ENCODE measurements around the gene ZP2. TPM values are rescaled to one million over a fixed set of nuclear protein-coding genes. Genes with fewer than 3 reads are reported as not detected.

The ZP2 gene
- total RNA-seq, 1 experiment from 2014 or later: not detected

DNA sequence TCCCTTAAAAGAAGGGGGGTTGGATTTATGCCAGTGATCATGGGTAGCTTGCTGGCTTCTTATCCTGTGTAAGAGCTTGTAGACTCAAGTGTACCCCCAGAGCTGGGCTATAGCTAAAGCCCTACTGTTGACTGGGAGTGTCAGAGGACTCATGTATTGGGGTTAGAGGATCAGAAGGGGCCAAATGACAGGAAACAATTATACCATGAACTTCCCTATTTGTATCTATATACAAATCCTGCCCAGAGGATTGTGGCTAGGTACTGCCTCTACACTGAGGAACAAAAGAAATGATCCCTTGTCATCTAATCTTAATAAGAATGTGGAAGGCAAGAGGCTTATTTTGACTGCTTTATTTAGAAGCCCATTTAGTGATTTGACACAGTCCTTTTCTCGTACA lies 14.3 kb downstream of the ZP2 start:
- ChIA-PET POLR2A (no interaction called here), CTCF (no interaction called here), RAD21 (ENCODE audit: low non-redundant PET in 1 of 2, low total read pairs in 2 of 2, uncharacterized antibody in 2 of 2, unreplicated experiment in 2 of 2) (no interaction called here)
- H3K9me2 ChIP-seq (ENCODE audit: insufficient read depth): no peaks in the 10 kb centered on the region
- H4K20me1 ChIP-seq (ENCODE audit: insufficient read depth): no peaks in the 10 kb centered on the region
- peaks cover 5% of the 10 kb centered on the region; the same call in 1 of the 2 replicates for H3K27me3 ChIP-seq (ENCODE audit: insufficient read depth, low read length)
- no peak overlapping the region for H3K27ac ChIP-seq (ENCODE audit: low read depth, low read length)
- no peak for DNase-seq (ENCODE audit: low read depth, low spot score)
- TF ChIP-seq FOSL1 (IDR thresholded peaks at IDR 0.05; ENCODE audit: low read depth) (no peak), CBX3 (IDR thresholded peaks at IDR 0.05; ENCODE audit: low read depth) (no peak), RAD21 (IDR thresholded peaks at IDR 0.05; ENCODE audit: low read depth) (no peak), SRF (IDR thresholded peaks at IDR 0.05; ENCODE audit: low read depth) (no peak), SP1 (IDR thresholded peaks at IDR 0.05; ENCODE audit: low read depth) (no peak), EZH2phosphoT487 (IDR thresholded peaks at IDR 0.05; ENCODE audit: borderline replicate concordance) (no peak), POLR2A (IDR thresholded peaks at IDR 0.05; ENCODE audit: borderline replicate concordance, extremely low read depth, insufficient read depth, insufficient read length) (no peak), EZH2 (IDR thresholded peaks at IDR 0.05) (no peak), YY1 (IDR thresholded peaks at IDR 0.05; ENCODE audit: extremely low read depth, insufficient replicate concordance, low read depth, low read length) (no peak), EGR1 (IDR thresholded peaks at IDR 0.05; ENCODE audit: low read depth) (no peak), SIN3A (IDR thresholded peaks at IDR 0.05; ENCODE audit: low read depth) (no peak), JUND (IDR thresholded peaks at IDR 0.05) (no peak), POLR2AphosphoS5 (IDR thresholded peaks at IDR 0.05; ENCODE audit: low read depth, low read length) (no peak)
- TF ChIP-seq, protein P1, sequence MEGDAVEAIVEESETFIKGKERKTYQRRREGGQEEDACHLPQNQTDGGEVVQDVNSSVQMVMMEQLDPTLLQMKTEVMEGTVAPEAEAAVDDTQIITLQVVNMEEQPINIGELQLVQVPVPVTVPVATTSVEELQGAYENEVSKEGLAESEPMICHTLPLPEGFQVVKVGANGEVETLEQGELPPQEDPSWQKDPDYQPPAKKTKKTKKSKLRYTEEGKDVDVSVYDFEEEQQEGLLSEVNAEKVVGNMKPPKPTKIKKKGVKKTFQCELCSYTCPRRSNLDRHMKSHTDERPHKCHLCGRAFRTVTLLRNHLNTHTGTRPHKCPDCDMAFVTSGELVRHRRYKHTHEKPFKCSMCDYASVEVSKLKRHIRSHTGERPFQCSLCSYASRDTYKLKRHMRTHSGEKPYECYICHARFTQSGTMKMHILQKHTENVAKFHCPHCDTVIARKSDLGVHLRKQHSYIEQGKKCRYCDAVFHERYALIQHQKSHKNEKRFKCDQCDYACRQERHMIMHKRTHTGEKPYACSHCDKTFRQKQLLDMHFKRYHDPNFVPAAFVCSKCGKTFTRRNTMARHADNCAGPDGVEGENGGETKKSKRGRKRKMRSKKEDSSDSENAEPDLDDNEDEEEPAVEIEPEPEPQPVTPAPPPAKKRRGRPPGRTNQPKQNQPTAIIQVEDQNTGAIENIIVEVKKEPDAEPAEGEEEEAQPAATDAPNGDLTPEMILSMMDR (IDR thresholded peaks at IDR 0.05 in 2 of 3, conservative IDR thresholded peaks at IDR 0.05 in 1 of 3; ENCODE audit: borderline replicate concordance in 1 of 3, insufficient read depth in 1 of 3, low read depth in 2 of 3, low read length in 2 of 3): no peak
- TF ChIP-seq, protein P2, sequence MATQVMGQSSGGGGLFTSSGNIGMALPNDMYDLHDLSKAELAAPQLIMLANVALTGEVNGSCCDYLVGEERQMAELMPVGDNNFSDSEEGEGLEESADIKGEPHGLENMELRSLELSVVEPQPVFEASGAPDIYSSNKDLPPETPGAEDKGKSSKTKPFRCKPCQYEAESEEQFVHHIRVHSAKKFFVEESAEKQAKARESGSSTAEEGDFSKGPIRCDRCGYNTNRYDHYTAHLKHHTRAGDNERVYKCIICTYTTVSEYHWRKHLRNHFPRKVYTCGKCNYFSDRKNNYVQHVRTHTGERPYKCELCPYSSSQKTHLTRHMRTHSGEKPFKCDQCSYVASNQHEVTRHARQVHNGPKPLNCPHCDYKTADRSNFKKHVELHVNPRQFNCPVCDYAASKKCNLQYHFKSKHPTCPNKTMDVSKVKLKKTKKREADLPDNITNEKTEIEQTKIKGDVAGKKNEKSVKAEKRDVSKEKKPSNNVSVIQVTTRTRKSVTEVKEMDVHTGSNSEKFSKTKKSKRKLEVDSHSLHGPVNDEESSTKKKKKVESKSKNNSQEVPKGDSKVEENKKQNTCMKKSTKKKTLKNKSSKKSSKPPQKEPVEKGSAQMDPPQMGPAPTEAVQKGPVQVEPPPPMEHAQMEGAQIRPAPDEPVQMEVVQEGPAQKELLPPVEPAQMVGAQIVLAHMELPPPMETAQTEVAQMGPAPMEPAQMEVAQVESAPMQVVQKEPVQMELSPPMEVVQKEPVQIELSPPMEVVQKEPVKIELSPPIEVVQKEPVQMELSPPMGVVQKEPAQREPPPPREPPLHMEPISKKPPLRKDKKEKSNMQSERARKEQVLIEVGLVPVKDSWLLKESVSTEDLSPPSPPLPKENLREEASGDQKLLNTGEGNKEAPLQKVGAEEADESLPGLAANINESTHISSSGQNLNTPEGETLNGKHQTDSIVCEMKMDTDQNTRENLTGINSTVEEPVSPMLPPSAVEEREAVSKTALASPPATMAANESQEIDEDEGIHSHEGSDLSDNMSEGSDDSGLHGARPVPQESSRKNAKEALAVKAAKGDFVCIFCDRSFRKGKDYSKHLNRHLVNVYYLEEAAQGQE (IDR thresholded peaks at IDR 0.05; ENCODE audit: low read depth): no peak
- TF ChIP-seq, protein P3, sequence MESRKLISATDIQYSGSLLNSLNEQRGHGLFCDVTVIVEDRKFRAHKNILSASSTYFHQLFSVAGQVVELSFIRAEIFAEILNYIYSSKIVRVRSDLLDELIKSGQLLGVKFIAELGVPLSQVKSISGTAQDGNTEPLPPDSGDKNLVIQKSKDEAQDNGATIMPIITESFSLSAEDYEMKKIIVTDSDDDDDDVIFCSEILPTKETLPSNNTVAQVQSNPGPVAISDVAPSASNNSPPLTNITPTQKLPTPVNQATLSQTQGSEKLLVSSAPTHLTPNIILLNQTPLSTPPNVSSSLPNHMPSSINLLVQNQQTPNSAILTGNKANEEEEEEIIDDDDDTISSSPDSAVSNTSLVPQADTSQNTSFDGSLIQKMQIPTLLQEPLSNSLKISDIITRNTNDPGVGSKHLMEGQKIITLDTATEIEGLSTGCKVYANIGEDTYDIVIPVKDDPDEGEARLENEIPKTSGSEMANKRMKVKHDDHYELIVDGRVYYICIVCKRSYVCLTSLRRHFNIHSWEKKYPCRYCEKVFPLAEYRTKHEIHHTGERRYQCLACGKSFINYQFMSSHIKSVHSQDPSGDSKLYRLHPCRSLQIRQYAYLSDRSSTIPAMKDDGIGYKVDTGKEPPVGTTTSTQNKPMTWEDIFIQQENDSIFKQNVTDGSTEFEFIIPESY (IDR thresholded peaks at IDR 0.05; ENCODE audit: extremely low read depth, insufficient replicate concordance, low read length): no peak
- TF ChIP-seq, protein P4, sequence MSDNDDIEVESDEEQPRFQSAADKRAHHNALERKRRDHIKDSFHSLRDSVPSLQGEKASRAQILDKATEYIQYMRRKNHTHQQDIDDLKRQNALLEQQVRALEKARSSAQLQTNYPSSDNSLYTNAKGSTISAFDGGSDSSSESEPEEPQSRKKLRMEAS (IDR thresholded peaks at IDR 0.05): no peak
- no peak overlapping the region for H3K4me3 ChIP-seq (replicated peaks in 1 of 2; ENCODE audit: low read depth in 1 of 2, low read length in 2 of 2)
- no peak overlapping the region for H3K4me2 ChIP-seq (ENCODE audit: low read length)
- intact Hi-C loops (cut with micrococcal nuclease): no loop called here
- no peak overlapping the region for H2AFZ ChIP-seq (ENCODE audit: low read depth, low read length, poor library complexity, severe bottlenecking)
- no peaks in the 10 kb centered on the region for H3K4me1 ChIP-seq (ENCODE audit: control insufficient read depth in 1 of 2, insufficient read depth in 2 of 2, low read length in 2 of 2)
- no peaks in the 10 kb centered on the region for H3K9me3 ChIP-seq (ENCODE audit: control insufficient read depth in 1 of 2, insufficient read depth in 1 of 2, low read depth in 1 of 2, low read length in 2 of 2)
- no peaks in the 10 kb centered on the region for H3K79me2 ChIP-seq (ENCODE audit: insufficient read depth, low read length)
- BruUV-seq (replicated peaks): no TSS peak
- H3K9ac ChIP-seq (ENCODE audit: low read length): no peak overlapping the region
- no peak for ATAC-seq
- no peaks in the 10 kb centered on the region for H3K36me3 ChIP-seq (ENCODE audit: control insufficient read depth in 1 of 2, insufficient read depth in 2 of 2, low read length in 2 of 2)

All from HCT116 (cell line).